Skeletal muscle tissue (tissue), 4 donors: ENCODE results near the gene LTBP4. TPM values are rescaled to one million over a fixed set of nuclear protein-coding genes. Genes with fewer than 3 reads are reported as not detected.
"Not testable (repeated sequence)": the region's sequence is repeated elsewhere in the genome, so short reads cannot be mapped to it uniquely, and the experiment has no call there.

ENCODE experiments used
- H3K27ac ChIP-seq: one replicate; pipeline ENCODE4 v1.7.0; 2013; ENCODE audit warnings: mild to moderate bottlenecking, low read depth, low read length, inconsistent platforms
- H3K27me3 ChIP-seq, 3 donors: one replicate each; pipeline ENCODE4 v1.7.0; 2013; ENCODE audit warnings: low read length in 3 of 3; ENCODE audit not compliant: control insufficient read depth in 3 of 3, insufficient read depth in 3 of 3
- H3K36me3 ChIP-seq, 3 donors: one replicate each; pipeline ENCODE4 v1.7.0; 2013; ENCODE audit warnings: low read length in 3 of 3; ENCODE audit not compliant: control insufficient read depth in 3 of 3, insufficient read depth in 3 of 3
- H3K4me1 ChIP-seq, 3 donors: one replicate each; pipeline ENCODE4 v1.7.0; 2013; ENCODE audit warnings: low read length in 3 of 3, mild to moderate bottlenecking in 3 of 3; ENCODE audit not compliant: control insufficient read depth in 3 of 3, insufficient read depth in 3 of 3
- H3K4me3 ChIP-seq, 3 donors: one replicate each; pipeline ENCODE4 v1.7.0; 2013; ENCODE audit warnings: low read length in 3 of 3
- H3K9ac ChIP-seq, 3 donors: one replicate each; pipeline ENCODE4 v1.7.0; 2013; ENCODE audit warnings: low read length in 3 of 3, mild to moderate bottlenecking in 3 of 3, moderate library complexity in 2 of 3, low read depth in 1 of 3
- H3K9me3 ChIP-seq, 3 donors: one replicate each; pipeline ENCODE4 v1.7.0; 2013; ENCODE audit warnings: low read length in 3 of 3; ENCODE audit not compliant: control insufficient read depth in 3 of 3
- total RNA-seq: library from RNA; depleted of rRNA; stranded (reverse); fragments of >200 nt; gene quantifications from one replicate; pipeline ENCODE4 v1.2.3, GENCODE V29; 2014
- donor health status: Osteomylitis.

Gene LTBP4
- total RNA-seq, 1 donor from 2014 or later: 86.6 TPM

GRCh38 chr19:40561947-40562346, 39.2 kb upstream of the LTBP4 start:
- peaks cover 13 to 33% (median 31%) of the 10 kb centered on the region in 3 donors for H3K27me3 ChIP-seq
- H3K4me1 ChIP-seq: peaks cover 0 to 1% (median 0%) of the 10 kb centered on the region in 3 donors
- H3K36me3 ChIP-seq: no peaks in the 10 kb centered on the region
- H3K4me3 ChIP-seq: no peak overlapping the region
- H3K9ac ChIP-seq: no peak overlapping the region
- no peaks in the 10 kb centered on the region for H3K9me3 ChIP-seq
- no peak overlapping the region for H3K27ac ChIP-seq

- H3K9me3 ChIP-seq, H3K36me3 ChIP-seq, H3K4me3 ChIP-seq, H3K9ac ChIP-seq, H3K27ac ChIP-seq, H3K4me1 ChIP-seq: not testable (repeated sequence)
- H3K27me3 ChIP-seq: peaks cover 21 to 46% (median 42%) of the 10 kb centered on the region in 3 donors
These were observed 36.6 kb upstream of the LTBP4 start for GRCh38 chr19:40564535-40564934.

GRCh38 chr19:40565355-40565754, 35.8 kb upstream of the LTBP4 start:
- Histone ChIP-seq H3K36me3 (no peaks in the 10 kb centered on the region), H3K27me3 (peaks cover 21 to 42% (median 41%) of the 10 kb centered on the region in 3 donors), H3K9ac (no peak overlapping the region), H3K9me3 (no peaks in the 10 kb centered on the region), H3K4me3 (no peak overlapping the region), H3K27ac (no peak overlapping the region), H3K4me1 (peaks cover 6 to 8% (median 6%) of the 10 kb centered on the region in 3 donors)

- peaks cover 21 to 41% (median 37%) of the 10 kb centered on the region in 3 donors for H3K27me3 ChIP-seq
These were observed 35.2 kb upstream of the LTBP4 start for GRCh38 chr19:40565910-40566495.

GRCh38 chr19:40567040-40567749, 34.0 kb upstream of the LTBP4 start:
- Histone ChIP-seq H3K36me3 (no peaks in the 10 kb centered on the region), H3K9me3 (no peaks in the 10 kb centered on the region), H3K9ac (peak overlapping the region in 1 of 3 donors; percentile 50), H3K4me3 (peak overlapping the region in 1 of 3 donors; percentile 20), H3K4me1 (peaks cover 6 to 8% (median 6%) of the 10 kb centered on the region in 3 donors), H3K27ac (no peak overlapping the region), H3K27me3 (peaks cover 21 to 41% (median 34%) of the 10 kb centered on the region in 3 donors)

More at GRCh38 chr19:40565910-40566495, 35.2 kb upstream of the LTBP4 start:
- Histone ChIP-seq H3K27ac (no peak overlapping the region), H3K4me1 (peaks cover 6 to 8% (median 6%) of the 10 kb centered on the region in 3 donors), H3K9ac (no peak overlapping the region), H3K4me3 (no peak overlapping the region), H3K9me3 (no peaks in the 10 kb centered on the region), H3K36me3 (no peaks in the 10 kb centered on the region)

- no peaks in the 10 kb centered on the region for H3K9me3 ChIP-seq
- no peak overlapping the region for H3K27ac ChIP-seq
- peak overlapping the region in 1 of 3 donors; percentile 50 for H3K9ac ChIP-seq
- peaks cover 21 to 39% (median 34%) of the 10 kb centered on the region in 3 donors for H3K27me3 ChIP-seq
- no peaks in the 10 kb centered on the region for H3K36me3 ChIP-seq
- peaks cover 6 to 8% (median 6%) of the 10 kb centered on the region in 3 donors for H3K4me1 ChIP-seq
- H3K4me3 ChIP-seq: peak overlapping the region in 2 of 3 donors; percentile 6 to 20
These were observed 33.2 kb upstream of the LTBP4 start for GRCh38 chr19:40567750-40568494.

GRCh38 chr19:40570313-40571004, 30.7 kb upstream of the LTBP4 start:
- Histone ChIP-seq H3K4me1 (peaks cover 6 to 8% (median 6%) of the 10 kb centered on the region in 3 donors), H3K36me3 (no peaks in the 10 kb centered on the region), H3K27ac (peak overlapping the region; percentile 60), H3K9ac (peak overlapping the region; percentile 40 to 78 (median 77)), H3K9me3 (no peaks in the 10 kb centered on the region), H3K27me3 (peaks cover 17 to 28% (median 25%) of the 10 kb centered on the region in 3 donors), H3K4me3 (peak overlapping the region; percentile 46 to 71 (median 66))

GRCh38 chr19:40571005-40571318, 30.2 kb upstream of the LTBP4 start:
- Histone ChIP-seq H3K4me3 (no peak overlapping the region), H3K9me3 (no peaks in the 10 kb centered on the region), H3K27me3 (peaks cover 12 to 23% (median 20%) of the 10 kb centered on the region in 3 donors), H3K9ac (no peak overlapping the region), H3K36me3 (no peaks in the 10 kb centered on the region), H3K27ac (peak overlapping the region; percentile 60), H3K4me1 (peaks cover 6 to 8% (median 6%) of the 10 kb centered on the region in 3 donors)

- no peaks in the 10 kb centered on the region for H3K36me3 ChIP-seq
- H3K27me3 ChIP-seq: peaks cover 8 to 14% (median 10%) of the 10 kb centered on the region in 3 donors
- H3K4me3 ChIP-seq: no peak overlapping the region
- H3K27ac ChIP-seq: no peak overlapping the region
- H3K9ac ChIP-seq: no peak overlapping the region
- no peaks in the 10 kb centered on the region for H3K9me3 ChIP-seq
- H3K4me1 ChIP-seq: peaks cover 6 to 8% (median 7%) of the 10 kb centered on the region in 3 donors
These were observed 29.2 kb upstream of the LTBP4 start for GRCh38 chr19:40571831-40572495.
